Adrenal gland (tissue), 12 donors: ENCODE data around the gene CRACR2B. TPM values are rescaled to one million over a fixed set of nuclear protein-coding genes. Genes with fewer than 3 reads are reported as not detected.
A peak's percentile ranks its signal among the peaks of the same experiment; 100 is the strongest.

Source experiments
- DNase-seq, 7 donors: peaks; one replicate each; pipeline ENCODE4 v3.0.0-alpha.2; 2019 to 2020
- H3K27ac ChIP-seq, 5 donors: fragments of 200-600 bp; sonication (generic) in 4 of 5; 1 replicate in 3 of 5; 2 replicates in 2 of 5; pipeline versions ENCODE4 v1.5.1 to v1.8.0; 2016 to 2020; ENCODE audit warnings: mild to moderate bottlenecking in 1 of 5
- H3K27me3 ChIP-seq: fragments of 200-600 bp; 2 replicates; pipeline ENCODE4 v1.8.0; 2021
- H3K36me3 ChIP-seq, 2 donors: fragments of 200-600 bp; replicated peaks in 1 of 2; 1 replicate in 1 of 2; 2 replicates in 1 of 2; pipeline versions ENCODE4 v1.5.1 to v1.8.0; 2018 to 2022
- H3K4me1 ChIP-seq, 2 donors: fragments of 200-600 bp; replicated peaks in 1 of 2; 1 replicate in 1 of 2; 2 replicates in 1 of 2; pipeline versions ENCODE4 v1.5.1 to v1.8.0; 2018 to 2021
- H3K4me3 ChIP-seq, 4 donors: fragments of 200-600 bp; sonication (generic) in 3 of 4; one replicate each; pipeline ENCODE4 v1.5.1; 2016 to 2018
- H3K9me3 ChIP-seq, 3 donors: fragments of 200-600 bp; sonication (generic) in 1 of 3; replicated peaks in 1 of 3; 1 replicate in 2 of 3; 2 replicates in 1 of 3; pipeline versions ENCODE4 v1.5.1 to v1.8.0; 2016 to 2021
- POLR2A ChIP-seq, 2 donors: fragments of 450-650 bp; IDR thresholded peaks; one replicate each; pipeline ENCODE4 v1.6.1; 2017; ENCODE audit warnings: antibody characterized with exemption in 2 of 2, mild to moderate bottlenecking in 2 of 2, moderate library complexity in 1 of 2
- WGBS, 4 donors: extraction: QIAGEN DNeasy Blood & Tissue Kit in 2 of 4; methylation state at CpG; one replicate each; pipeline versions ENCODE4 v1.1.5 to v1.1.7; 2013 to 2017; 5-methylcytosine and 5-hydroxymethylcytosine counted together
- intact Hi-C, 2 donors: fragments of 100-400 bp; cut with DNase I; formaldehyde crosslinking; loops; one replicate each; pipeline versions ENCODE4 v1.14.1 to v1.15.0; 2022 to 2023
- polyA plus RNA-seq, 3 donors: library from polyadenylated mRNA; stranded (reverse); fragments of 200-250 nt in 2 of 3; fragments of 350-450 nt in 1 of 3; fragmentation: Illumina TruSeq in 1 of 3; extraction: RNeasy Lipid Tissue Mini Kit (QIAGEN cat#74804) in 1 of 3; gene quantifications; one replicate each; pipeline ENCODE4 v1.2.3, GENCODE V29; 2013 to 2014
- total RNA-seq, 9 donors: library from RNA; depleted of rRNA in 4 of 9; stranded (reverse); fragments of >200 nt in 4 of 9; fragments of 120-200 nt in 1 of 9; fragmentation: NEBNext Ultra II Directional in 1 of 9; extraction: Animal tissue kit (Norgen Biotek cat#: 25700) in 1 of 9; gene quantifications; one replicate each; pipeline versions ENCODE4 v1.1.0 to v1.2.4, GENCODE V29; 2013 to 2023
- TF ChIP-seq, protein P1 (sequence below), 6 experiments: fragments of 450-650 bp in 4 of 6; fragments of 200-600 bp in 2 of 6; sonication (generic) in 1 of 6; IDR thresholded peaks; 1 replicate in 5 of 6; 2 replicates in 1 of 6; pipeline versions ENCODE4 v1.5.1 to v1.8.0; 2016 to 2021; ENCODE audit warnings: antibody characterized with exemption in 6 of 6, mild to moderate bottlenecking in 2 of 6, moderate library complexity in 1 of 6
- donor health status: healthy with polysubstance abuse.
- donor health status: Bipolar disorder and iron deficiency.
- donor health status: DM: yes; HTN: yes; CAD: no.
- donor health status: DM: no; HTN: no; CAD: no.
- donor health status: DM: no; HTN: no; CAD: no.
- donor health status: DM: yes; HTN: yes; CAD: no.

Gene CRACR2B
- total and polyA plus RNA-seq, 12 donors = 1.0 to 91.3 (median 15.6) TPM

DNA sequence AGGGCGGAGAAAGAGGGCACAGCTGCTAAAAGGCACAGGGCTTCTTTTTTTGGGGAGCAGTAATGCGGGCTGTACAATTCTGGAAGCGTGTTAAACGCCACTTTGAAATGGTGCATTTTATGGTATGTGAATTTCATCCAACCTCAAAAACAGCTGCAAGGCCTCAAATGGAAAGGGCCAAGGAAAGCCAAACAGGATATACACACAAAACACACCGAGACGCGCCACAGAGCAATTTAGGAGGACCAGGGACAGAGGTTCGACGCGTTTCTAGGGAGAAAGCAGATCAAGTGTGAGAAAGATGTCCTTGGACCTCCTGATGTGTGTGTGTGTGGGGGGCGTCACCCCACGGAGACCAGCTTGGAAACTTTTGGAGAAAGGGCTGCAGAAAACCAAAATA, 46.0 kb downstream of the CRACR2B start:
- DNase-seq = no peak
- H3K4me1 ChIP-seq = peaks cover 7 to 8% of the 10 kb centered on the region in 2 donors
- H3K27ac ChIP-seq = no peak overlapping the region
- no peaks in the 10 kb centered on the region for H3K27me3 ChIP-seq
- no peaks in the 10 kb centered on the region for H3K9me3 ChIP-seq
- TF ChIP-seq, protein P1, sequence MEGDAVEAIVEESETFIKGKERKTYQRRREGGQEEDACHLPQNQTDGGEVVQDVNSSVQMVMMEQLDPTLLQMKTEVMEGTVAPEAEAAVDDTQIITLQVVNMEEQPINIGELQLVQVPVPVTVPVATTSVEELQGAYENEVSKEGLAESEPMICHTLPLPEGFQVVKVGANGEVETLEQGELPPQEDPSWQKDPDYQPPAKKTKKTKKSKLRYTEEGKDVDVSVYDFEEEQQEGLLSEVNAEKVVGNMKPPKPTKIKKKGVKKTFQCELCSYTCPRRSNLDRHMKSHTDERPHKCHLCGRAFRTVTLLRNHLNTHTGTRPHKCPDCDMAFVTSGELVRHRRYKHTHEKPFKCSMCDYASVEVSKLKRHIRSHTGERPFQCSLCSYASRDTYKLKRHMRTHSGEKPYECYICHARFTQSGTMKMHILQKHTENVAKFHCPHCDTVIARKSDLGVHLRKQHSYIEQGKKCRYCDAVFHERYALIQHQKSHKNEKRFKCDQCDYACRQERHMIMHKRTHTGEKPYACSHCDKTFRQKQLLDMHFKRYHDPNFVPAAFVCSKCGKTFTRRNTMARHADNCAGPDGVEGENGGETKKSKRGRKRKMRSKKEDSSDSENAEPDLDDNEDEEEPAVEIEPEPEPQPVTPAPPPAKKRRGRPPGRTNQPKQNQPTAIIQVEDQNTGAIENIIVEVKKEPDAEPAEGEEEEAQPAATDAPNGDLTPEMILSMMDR (IDR thresholded peaks at IDR 0.05) = no peak
- no peak for TF ChIP-seq POLR2A (IDR thresholded peaks at IDR 0.05)
- no peak overlapping the region for H3K4me3 ChIP-seq
- intact Hi-C loops = no loop called here
- H3K36me3 ChIP-seq = no peaks in the 10 kb centered on the region
- 71 to 82% (median 78%) methylated on average over 11 to 12 of the region's 12 CpGs for WGBS, 4 donors

DNA sequence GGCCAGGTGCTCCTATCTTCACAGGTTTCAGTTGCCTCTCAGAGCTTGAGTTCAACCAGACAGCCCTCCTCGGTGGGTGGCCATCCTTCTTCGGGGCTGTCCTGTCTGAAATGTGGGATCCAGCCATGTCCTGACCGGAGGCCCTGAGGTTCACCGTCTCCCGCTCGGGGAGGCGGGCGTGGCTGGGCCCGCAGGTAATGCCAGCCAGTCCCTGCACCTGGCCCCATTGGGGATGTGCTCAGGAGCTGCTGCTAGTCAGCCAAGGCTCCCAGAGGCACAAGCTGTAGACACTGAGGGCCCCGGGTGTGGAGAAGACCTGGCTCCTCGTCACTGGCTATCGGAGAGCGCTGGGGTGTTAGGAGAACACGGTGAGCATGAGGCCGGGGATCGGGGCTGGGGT, 47.5 kb downstream of the CRACR2B start:
- H3K27ac ChIP-seq = no peak overlapping the region
- H3K4me1 ChIP-seq = peaks cover 7 to 8% of the 10 kb centered on the region in 2 donors
- TF ChIP-seq, protein P1 (IDR thresholded peaks at IDR 0.05) = no peak
- no peak for TF ChIP-seq POLR2A (IDR thresholded peaks at IDR 0.05)
- H3K9me3 ChIP-seq = no peaks in the 10 kb centered on the region
- WGBS, 4 donors = 93 to 96% (median 94%) methylated on average over 11 to 16 of the region's 16 CpGs
- no peak for DNase-seq
- intact Hi-C loops = no loop called here
- H3K36me3 ChIP-seq = no peaks in the 10 kb centered on the region
- H3K4me3 ChIP-seq = no peak overlapping the region
- H3K27me3 ChIP-seq = no peaks in the 10 kb centered on the region

DNA sequence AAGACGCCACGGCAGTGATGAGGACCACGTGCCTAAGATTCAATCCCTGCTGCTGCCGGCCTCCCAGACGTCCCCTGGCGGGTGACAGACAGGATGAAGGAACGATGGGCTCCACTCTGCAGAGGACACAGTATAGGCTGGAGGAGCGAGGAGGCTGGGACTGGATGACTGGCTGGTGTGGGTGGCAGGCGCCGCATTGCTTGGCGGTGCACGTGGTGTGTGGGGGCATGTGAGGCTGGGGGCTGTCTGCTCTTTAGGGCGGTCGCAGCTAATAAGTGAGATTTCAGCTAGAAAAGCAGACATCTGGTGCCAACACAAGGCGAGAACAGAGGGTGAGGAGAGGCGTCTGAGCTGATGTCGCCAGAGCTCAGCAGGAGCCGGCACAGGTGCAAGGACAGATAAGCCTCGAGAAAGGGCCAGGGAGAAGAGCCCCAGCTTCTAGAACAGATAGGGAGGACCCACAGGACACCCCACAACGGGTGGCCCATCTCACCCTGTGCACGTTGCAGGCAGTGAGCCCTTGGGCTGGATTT, 48.1 kb downstream of the CRACR2B start:
- Histone ChIP-seq H3K27me3 (no peaks in the 10 kb centered on the region), H3K4me3 (no peak overlapping the region), H3K4me1 (peaks cover 7 to 8% of the 10 kb centered on the region in 2 donors), H3K36me3 (no peaks in the 10 kb centered on the region), H3K27ac (no peak overlapping the region), H3K9me3 (no peaks in the 10 kb centered on the region)
- intact Hi-C loops = no loop called here
- DNase-seq = no peak
- no peak for TF ChIP-seq POLR2A (IDR thresholded peaks at IDR 0.05)
- TF ChIP-seq, protein P1 (IDR thresholded peaks at IDR 0.05) = no peak
- 86 to 92% (median 91%) methylated on average over 19 to 21 of the region's 21 CpGs for WGBS, 4 donors

DNA sequence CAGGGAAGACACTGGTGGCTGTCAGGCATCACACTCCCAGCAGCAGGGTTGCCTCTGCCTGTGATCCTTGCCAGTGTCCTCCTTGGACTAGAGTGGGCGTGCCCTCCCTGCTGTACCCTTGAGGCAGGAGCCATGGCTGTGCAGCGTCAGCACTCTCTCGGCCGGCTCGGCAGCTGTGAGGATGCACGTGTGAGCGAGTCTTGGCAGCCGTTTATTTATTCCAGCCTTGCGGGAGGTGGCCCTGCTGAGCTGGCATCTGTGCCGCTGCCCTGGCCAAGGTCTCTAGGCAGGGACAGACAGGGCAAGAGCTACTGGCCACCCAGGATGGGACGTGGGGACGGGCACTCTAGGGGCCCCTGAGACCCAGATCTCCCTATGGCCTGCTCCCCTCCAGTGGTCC, 48.8 kb downstream of the CRACR2B start:
- intact Hi-C loops = no loop called here
- H3K9me3 ChIP-seq = no peaks in the 10 kb centered on the region
- H3K27me3 ChIP-seq = no peaks in the 10 kb centered on the region
- H3K4me3 ChIP-seq = no peak overlapping the region
- DNase-seq = peak; percentile 76 to 95 (median 88)
- no peaks in the 10 kb centered on the region for H3K36me3 ChIP-seq
- peak overlapping the region in 1 of 5 donors; percentile 20 for H3K27ac ChIP-seq
- no peak for TF ChIP-seq POLR2A (IDR thresholded peaks at IDR 0.05)
- TF ChIP-seq, protein P1 (IDR thresholded peaks at IDR 0.05) = no peak
- peaks cover 7 to 8% of the 10 kb centered on the region in 2 donors for H3K4me1 ChIP-seq
- WGBS, 4 donors = 0 to 63% (median 42%) methylated on average over 2 to 12 of the region's 12 CpGs
